SIG-M5 (cell line): ENCODE results near the gene HIP1R.

Experiments
- DNase-seq: peaks from one replicate; lab custom pipeline; 2025; lab: John Stamatoyannopoulos, UW

Gene HIP1R

DNA sequence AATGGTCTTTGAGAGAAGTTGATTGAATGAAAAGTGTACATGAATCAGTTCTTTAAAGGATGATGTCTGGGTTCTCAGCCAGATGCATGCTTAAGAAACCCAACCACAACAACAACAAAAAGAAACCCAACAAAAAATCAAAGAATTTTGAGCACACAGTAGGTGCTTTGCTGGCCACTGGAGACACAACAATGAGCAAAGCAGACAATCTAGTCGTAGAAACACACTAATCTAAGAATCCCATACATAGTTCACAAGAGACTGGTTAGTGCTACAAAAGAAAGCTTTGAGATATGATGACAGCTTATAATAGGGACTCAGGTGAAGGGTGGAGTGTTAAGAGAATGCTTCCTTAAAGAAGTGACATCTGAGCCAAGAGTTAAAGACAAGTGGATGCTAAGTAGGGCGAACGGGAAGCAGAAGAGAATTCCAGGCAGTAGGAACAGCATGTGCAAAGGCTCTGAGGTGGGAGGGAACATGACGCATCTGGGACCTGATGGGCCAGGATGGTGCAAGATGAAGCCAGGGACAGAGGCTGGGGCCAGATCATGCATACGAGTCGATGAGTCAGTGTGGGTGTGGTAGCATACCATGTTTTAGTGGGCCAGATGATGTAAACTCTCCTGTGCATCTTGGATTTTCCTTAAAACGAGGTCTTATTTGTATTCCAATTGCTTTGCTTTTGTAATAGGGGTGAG lies 4.6 kb upstream of the HIP1R start:
- DNase-seq = no peak

DNA sequence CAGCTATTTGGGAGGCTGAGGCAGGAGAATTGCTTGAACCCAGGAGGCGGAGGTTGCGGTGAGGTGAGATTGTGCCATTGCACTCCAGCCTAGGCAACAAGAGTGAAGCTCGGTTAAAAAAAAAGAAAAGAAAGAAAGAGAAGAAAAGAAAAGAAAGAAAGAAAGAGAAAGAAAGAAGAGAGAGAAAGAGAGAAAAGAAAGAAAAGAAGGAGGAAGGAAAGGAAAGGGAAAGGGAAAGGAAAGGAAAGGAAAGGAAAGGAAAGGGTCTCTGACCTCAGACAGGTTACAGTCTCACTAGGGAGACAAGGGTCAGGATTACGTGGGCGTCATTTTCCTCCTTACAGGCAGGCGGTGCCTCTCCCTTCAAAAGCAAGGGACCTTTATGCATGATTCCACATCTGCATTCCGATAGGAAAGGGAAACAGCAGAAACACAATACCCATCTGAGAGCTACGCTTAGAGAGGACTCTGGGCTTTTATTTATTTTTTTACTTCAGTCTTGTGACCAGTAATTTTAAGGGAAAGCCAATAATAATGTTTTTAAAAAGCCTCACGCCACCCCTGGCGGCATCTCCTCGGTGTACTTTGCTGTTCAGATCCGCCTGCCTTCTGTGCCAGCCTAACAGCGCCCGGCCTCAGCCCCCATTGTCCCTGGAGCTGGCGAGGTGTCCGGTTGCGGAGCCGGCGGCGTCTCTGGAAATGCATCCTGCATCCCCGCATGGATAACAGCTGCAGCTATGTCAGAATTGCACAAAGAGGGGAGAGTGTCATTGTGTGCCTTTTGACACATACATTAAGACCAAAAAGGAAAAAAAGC lies 945 bp upstream of the HIP1R start:
- no peak for DNase-seq

DNA sequence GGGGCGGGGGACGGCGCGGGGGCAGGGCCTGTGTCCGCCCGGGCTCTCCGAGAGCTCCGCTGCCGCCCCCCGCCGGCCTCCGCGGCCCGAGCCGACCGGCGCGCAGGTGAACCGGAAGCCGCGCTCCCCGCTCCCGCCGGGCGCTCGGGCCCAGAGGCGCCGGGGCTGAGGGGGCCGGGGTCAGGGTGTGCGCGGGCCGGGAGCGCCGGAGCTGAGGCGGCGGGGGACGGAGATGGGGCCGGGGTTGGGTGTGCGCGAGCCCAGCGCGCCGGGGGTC lies 431 bp downstream of the HIP1R start:
- no peak for DNase-seq

DNA sequence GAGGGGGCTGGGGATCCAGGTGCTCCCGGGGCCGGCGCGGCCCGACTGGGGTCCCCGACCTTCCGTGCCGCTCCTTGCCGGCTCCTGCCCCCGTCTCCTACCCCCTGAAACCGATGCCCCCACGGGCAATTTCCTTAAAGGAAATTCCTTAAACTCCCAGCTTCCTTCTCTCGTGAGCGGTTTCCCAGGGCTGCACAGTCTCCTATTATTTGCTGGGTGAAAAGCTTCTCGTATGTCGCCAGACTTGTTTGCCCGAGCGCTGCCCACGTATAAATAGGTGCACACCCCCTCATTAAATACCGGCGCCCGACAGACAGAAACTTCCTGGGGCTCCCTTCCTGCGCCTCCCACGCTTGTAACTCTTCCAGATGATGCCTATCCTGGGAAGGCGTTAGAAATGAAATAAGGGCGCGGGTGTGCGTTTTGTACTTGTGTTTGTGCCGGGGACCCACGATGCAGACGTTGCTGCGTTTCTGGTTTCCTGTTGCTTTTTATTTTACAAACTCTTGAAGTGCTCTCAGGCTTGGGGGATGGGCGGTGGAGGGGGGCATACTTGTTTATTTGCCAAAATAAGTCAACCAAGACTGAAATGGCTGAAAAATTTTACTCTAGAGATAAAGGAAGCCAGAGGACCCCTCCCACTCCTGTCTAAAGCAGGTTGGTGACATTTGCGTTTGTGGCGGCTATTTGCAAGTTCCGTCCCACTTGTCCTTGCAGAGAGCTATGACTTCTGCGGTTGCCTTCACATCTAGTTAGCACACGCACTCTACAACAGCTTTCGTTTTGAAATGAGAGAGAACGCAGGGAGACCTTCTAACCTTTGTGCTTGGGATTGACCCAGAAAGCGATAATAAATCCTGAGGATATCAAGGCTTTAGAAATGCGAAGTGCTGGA lies 1.0 kb downstream of the HIP1R start:
- no peak for DNase-seq

DNA sequence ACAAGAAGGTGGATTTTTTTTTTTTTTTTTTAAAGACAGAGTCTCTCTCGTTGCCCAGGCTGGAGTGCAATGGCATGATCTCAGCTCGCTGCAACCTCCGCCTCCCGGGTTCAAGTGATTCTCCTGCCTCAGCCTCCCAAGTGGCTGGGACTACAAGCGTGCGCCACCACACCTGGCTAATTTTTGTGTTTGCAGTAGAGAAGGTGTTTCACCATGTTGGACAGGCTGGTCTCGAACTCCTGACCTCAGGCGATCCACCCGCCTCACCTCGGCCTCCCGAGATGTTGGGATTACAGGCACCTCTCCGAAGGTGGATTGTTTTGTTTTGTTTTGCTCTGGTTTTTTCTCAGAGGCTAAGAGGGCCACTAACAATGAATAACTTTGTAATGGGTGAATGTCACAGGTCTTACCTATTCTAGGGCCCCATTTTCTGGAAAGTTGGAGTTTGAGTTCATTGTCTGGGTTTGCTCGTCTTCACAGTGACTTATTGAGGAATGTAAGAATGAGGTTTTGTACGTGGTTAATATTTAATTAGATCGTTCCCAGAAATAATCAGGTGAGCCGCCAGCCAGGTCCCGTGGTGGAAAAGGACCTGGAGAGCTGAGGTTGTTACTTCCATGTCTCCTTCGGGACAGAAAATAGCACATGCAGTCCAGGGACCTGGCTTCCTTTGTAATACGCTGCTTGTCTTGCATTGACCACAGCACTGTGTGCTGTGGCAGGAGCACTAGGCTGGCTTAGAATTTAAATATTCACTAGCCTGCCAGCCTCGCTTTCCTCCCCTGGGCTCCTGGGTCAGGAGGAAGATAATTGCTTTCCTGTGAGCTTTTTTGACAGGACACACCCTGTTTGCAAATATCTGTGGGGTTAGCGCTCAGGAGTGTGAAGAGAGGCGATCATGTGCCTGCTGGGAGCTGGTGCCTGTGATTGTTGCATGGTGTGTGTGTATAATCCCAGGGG lies 2.3 kb downstream of the HIP1R start:
- no peak for DNase-seq

DNA sequence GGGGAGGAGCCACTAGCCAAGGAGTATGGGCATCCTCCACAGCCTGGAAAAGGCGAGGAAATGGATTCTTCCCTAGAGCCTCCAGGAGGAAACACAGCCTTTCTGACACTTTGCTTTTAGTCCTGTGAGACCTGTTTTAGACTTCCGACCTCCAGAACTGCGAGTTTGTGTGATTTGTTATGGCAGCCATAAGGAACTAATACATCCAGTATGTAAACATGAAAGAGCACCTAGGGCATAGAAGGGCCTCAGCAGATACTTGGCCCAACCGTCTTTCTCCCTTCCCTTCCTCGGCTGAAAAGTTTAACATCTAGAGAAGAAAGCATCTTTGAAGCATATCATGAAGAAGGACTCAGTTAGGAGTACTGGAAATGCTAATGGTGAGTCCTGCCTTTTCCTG lies 3.6 kb downstream of the HIP1R start:
- DNase-seq = no peak

DNA sequence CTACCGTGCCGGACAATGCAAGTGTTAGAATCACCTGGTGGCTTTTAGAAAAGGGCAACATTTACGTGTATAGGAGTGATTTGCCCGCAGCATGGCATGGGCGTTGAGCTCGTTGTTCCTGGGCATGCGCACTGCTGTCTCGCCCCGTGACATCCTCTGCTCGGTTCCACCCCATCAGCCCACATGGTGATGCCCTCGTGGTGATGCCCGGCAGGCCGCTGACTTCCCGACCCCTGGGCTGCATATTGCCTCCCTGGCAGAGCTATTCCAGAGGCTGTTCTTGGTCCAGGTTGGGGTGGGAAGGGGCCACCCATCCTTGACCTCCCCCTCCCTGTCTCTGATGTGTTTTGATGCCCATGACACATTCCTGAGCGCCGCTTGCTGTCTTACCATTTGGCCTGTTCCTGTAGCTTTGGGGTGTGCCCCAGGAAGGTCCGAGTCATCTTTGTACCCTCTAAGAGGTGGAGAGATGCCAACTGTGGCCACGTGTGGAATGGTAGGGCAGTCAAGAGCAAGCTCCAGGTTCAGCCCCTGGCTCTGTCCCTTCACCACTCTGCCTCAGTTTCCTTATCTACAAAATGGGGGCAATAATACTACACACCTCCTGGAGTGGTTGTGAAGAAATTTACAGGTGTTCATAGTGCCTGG lies 4.8 kb downstream of the HIP1R start:
- DNase-seq = no peak

DNA sequence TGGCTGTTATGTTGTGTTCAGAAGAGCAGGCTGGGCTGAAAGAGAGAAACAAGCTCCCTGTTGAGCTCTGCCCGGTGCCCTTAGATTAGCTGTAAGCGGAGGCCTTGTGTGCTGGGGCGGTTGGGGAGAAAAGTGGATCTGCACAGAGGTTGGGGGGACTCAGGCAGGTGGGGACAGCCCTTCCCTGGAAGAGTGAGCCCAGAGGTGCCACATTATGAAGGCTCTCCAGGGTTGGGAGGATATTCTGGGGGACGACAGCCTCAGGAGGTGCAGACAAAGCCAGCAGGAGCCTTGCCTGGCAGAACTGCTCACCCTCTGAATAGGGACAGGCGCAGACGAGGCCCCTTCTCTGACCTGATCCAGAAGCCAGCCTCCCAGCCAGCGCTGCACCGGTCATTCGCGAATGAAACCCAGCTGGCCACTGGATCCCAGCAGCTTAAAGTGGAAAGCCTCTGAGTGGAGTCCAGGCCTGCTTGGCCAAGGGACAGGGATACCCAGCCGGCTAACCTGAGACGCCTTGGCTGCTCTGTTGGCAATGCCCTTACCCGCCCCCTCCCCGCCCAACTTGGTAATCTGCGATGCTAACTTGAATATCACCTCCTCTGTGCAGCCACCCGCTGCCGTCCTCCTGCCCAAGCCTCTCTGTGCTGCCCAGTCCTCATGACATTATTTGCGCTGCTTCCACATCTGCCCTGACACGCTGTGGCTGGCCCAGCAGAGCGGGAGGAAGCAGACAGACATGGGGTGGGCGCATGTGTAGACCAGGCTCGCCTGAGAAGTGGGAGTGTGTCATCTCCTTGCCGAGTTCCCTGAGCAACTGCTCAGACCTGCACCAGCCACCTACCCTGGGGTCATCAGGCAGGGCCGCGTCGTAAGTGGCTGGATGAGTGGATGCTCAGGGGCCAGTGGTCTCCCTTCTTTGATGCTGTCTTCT lies 5.6 kb downstream of the HIP1R start:
- no peak for DNase-seq

DNA sequence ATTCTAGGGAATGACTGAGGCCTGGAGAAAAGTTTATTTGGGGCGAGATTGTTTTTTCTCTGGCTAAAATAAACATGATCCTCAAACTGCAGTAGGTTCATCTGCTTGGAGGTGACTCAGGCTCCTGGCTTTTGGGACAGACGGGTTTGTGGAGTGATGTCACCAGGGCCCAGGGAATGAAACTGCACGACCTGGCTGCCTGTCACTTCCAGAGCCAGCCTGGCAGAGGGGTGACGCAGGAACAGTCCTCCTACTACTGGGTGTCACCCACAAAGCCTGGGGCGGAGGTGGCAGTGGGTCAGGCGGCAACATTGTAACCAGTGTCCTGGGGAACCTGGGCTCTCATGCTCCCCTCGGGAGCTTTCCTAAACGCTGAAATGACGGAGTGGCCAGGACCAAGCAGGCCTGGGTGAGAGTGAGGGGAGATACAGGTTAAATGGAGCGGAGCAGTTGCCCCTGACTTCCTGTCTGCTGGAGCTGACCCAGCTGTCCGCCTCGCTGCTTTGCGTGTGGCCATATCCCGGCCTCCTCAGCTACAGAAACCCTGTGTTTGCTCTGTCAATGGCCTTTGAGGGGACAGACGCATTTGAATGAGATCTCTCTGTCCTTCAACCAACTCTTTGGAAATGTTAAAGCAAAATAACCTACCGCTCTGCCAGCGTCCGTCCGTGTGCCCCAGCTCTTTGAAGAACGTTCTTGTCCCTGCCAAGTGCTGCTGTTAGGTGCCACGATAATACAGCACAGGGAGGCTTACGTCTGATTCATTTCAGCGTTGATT lies 6.5 kb downstream of the HIP1R start:
- DNase-seq = no peak

DNA sequence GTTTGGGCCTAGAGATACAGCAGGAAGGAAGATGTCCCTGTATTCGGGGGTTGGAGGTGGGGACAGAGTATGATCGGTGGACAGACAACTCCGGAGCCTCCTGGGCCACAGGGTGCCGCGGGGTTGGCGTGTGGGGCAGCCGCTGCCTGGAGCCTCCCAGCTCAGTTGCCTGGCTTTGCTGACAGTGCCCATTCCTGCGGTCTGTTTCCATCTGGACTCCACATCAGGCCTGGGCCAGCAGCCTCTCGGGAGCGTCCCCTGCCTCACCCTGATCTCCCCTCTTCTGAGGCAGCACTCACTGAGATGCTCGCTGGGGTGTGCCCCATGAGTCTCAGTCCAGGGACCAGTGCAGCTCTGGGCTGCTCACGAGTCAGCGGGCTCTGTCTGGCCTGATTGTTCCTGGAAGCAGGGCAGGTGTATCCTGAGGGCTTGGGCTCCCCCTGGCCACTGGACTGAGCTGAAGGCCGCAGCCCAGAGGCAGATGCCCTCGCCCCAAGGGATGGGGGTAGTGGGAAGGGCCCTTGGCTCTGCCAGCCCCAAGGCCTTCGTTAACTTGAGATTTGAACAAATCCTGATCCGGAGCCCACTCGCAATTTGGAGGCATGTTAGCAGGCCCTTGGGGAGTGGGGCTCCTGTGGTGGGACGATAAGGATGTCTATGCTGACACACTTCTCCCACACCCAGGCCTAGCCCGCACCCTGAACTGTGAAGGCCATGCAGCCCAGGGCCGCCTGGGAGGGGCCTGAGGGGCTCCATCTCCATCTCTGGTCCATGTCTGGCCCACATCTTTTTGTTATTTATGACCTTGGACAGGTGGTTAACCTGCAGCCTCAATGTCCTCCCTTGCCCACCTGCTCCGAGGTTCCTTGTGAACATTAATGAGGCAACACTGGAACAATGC lies 7.5 kb downstream of the HIP1R start:
- DNase-seq = no peak

DNA sequence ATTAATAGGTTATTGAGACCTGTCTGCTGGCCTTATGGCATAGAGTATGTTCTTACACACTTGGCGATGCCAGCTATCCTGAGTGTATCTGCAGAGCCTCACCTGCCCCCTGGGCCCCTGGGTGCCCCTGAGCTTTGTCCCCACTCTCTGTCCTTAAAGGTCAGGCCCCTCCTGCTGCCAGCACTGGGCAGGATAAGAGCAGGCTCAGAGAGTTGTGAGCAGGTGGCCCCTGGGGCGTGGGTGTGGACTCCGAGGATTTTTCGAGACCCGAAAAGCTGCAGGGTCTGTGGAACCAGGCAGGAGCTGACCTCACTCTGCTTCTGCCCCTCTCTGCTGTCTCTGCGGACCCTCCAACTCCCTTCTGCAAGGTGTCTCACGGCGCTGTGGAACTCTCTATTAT lies 8.2 kb downstream of the HIP1R start:
- no peak for DNase-seq

DNA sequence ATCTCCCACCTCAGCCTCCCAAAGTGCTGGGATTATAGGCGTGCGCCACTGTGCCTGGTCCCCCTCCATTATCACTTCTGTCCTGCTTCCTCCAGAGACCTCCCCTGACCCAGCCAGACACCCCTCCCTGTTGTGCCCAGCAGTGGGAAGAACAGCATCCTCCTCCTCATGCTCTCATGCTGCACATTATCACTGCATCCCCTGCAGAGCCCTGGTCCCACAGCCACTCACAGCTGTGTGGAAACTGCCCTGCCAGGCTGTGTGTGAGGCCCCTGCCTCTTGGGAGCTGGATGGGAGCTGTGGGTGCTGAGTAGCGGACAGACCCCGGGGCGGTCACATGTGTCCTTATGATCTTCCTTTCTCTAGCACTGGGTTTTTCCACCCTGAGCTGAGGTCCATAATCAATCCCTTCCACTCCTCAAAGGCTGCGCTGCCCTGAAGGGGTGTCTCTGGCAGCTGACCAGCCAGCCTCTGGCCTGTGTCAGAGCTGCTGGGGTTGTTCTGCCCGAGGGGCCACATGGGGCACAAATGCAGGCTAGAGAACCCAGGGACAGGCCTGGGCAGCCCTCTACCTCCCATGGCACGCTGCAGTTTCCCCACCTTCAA lies 9.2 kb downstream of the HIP1R start:
- no peak for DNase-seq

DNA sequence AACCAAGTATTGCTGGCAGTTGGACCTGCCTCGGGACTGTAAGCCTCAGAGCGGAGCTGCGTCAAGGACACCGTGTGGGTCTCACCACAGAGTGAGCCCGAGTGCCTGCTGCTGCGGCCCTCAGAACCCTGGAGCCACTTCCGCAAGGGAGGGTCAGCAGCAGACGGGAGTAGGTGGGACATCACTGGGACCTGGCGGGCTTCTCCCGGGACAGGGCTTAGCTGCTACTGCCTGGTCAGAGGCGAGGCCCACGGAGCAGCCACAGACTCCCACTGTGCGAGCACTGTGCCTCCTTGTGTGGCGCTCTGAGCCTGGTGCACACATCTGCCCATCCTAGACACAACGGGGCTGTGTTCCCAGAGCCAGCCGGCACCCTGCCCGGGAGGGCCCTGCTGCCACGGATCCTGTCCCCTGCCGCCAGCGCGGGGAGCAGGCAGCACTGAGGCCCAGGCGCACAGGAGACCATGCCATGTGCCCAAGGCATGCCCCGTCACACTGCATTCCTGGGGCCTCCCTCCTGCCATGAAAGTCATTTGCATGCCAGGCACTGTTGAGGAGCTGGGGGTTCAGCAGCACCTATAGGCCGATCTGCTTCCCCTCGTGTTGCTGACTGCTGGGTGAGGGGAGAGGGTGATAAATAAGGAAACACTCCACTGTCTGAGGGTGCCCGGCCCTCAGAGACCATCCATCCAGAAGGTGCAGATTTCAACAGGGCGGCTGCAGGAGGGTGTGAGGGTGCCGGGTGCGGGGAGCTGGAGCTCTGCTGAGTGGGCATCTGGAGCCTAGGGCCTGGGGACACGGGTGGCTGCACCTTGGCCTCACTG lies 10.0 kb downstream of the HIP1R start:
- no peak for DNase-seq

DNA sequence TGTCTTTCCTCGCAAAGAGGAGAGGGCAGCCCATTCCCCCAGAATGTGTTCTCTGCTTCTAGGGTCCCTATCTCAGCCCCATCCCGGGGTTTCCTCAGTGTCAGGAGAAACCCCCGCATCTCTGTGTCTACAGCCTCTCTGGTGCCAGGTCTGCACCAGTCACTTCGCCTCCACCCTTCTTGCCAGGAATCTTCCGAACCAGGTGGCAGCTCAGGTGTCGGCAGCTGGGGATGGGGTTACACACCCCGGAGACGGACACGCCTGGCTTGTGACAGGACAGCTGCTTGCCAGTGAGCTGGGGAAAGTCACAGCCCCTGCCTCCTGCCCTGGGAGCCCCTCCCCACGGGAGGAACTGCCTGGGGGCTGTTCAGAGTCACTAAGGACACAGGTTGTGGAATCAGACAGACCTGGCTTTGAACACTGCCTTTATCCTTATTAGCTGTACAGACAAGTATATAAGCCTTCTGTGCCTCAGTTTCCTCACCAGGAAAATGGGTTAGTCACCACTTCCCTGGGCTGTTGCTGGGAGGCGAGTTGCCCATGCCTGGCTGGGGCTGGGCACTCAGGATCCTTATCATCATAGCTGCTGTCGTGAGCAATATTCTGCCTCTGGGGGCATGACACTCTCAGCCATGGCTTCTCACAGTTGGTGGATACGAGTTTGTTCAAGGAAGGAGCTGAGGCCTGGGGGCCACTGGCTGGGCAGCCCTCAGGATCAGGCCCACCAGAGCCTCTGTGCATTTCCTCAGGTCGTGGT lies 10.8 kb downstream of the HIP1R start:
- no peak for DNase-seq

DNA sequence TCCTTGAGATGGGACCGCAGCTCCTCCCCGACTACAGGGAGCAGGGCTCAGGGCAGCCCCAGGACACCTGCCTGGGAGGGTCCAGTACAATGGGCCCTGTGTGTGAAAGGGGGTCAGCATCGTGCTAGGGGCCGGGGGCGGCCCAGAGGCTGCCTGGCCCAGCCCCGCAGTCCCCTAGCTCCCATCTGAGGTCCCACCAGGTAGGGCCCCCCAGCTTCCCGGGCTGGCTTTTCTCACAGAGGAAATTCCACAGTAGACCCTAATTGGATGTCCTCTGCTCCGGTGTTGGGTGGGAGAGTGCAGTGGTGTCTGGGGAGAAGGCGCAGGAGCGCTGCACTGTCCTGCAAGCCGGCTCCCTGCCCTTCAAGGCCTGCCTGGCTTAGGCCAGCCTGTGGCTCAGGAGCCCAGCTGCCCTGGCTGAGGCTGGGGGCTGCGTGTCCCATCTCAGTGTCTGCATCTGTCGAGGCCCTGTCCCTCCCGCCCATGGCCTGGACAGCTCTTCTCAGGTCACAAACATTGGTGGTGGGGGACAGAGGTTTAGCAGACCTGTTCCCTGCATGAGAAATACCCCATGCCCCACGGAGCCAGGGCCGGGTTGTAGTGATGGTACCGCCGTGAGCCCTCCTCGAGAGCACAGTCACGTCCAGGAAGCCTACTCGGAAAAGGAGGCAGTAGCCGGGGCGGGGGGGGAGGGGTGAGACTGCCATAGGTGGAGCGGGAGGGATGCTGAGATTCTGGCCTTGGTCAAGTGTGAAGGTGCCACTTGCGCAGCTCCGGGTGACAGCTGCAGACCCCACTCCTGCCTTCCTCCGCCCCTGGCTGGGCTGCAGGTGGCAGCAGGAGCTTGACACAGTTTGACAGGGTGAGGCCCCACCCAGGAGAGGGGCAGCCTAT lies 11.6 kb downstream of the HIP1R start:
- no peak for DNase-seq
